Activated CD4-positive, alpha-beta memory T cell treated with anti-CD3 and anti-CD28 coated beads for 36 hours (primary cell): Measurements from ENCODE around the gene MISP. TPM values are rescaled to one million over a fixed set of nuclear protein-coding genes. Genes with fewer than 3 reads are reported as not detected.

Experiments
- CTCF ChIA-PET: fragments of 350-600 bp; sonication (Branson Sonifier 250); formaldehyde crosslinking; loops from one replicate; lab custom pipeline; 2021; ENCODE audit warnings: antibody characterized with exemption, inconsistent platforms; lab: Charles Lee
- POLR2A ChIA-PET: fragments of 350-600 bp; sonication (Branson Sonifier 250); formaldehyde crosslinking; loops from one replicate; lab custom pipeline; 2021; ENCODE audit warnings: antibody characterized with exemption; lab: Charles Lee
- DNase-seq: peaks from one replicate; pipeline ENCODE4 v3.0.0-alpha.2; 2020
- H3K27ac Mint-ChIP-seq: one replicate; pipeline ENCODE4 v1.8.0; 2021; ENCODE audit warnings: mixed read lengths
- H3K27me3 Mint-ChIP-seq: one replicate; pipeline ENCODE4 v1.8.0; 2021; ENCODE audit warnings: mixed read lengths
- H3K36me3 Mint-ChIP-seq: one replicate; pipeline ENCODE4 v1.8.0; 2021; ENCODE audit warnings: mixed read lengths
- H3K4me1 Mint-ChIP-seq: one replicate; pipeline ENCODE4 v1.8.0; 2021; ENCODE audit warnings: low read depth, mixed read lengths
- H3K4me3 Mint-ChIP-seq: one replicate; pipeline ENCODE4 v1.8.0; 2021; ENCODE audit warnings: mild to moderate bottlenecking, mixed read lengths
- H3K9me3 Mint-ChIP-seq: one replicate; pipeline ENCODE4 v1.8.0; 2021; ENCODE audit warnings: mixed read lengths
- intact Hi-C: fragments of 100-400 bp; cut with micrococcal nuclease; formaldehyde crosslinking; loops from one replicate; pipeline ENCODE4 v1.15.1; 2023
- total RNA-seq, 2 experiments: library from RNA; stranded (reverse); gene quantifications; one replicate each; pipeline ENCODE4 v1.2.3, GENCODE V29; 2021

MISP gene
- total RNA-seq, 2 experiments from 2014 or later, result not detected

- Mint-ChIP-seq H3K4me3 (no peak overlapping the region), H3K9me3 (no peaks in the 10 kb centered on the region), H3K36me3 (no peaks in the 10 kb centered on the region), H3K27me3 (peaks cover 5% of the 10 kb centered on the region), H3K27ac (no peak overlapping the region), H3K4me1 (peaks cover 3% of the 10 kb centered on the region)
- ChIA-PET CTCF (interaction anchor here (0.7 kb wide), 1 partner anchor 95 kb away, joined by 3 read pairs; no protein-coding TSS in a partner anchor), POLR2A (no interaction called here)
- intact Hi-C loops, result no loop called here
- DNase-seq, result no peak
These were observed 22.0 kb downstream of the MISP start for GRCh38 chr19:772730-773436.

DNA sequence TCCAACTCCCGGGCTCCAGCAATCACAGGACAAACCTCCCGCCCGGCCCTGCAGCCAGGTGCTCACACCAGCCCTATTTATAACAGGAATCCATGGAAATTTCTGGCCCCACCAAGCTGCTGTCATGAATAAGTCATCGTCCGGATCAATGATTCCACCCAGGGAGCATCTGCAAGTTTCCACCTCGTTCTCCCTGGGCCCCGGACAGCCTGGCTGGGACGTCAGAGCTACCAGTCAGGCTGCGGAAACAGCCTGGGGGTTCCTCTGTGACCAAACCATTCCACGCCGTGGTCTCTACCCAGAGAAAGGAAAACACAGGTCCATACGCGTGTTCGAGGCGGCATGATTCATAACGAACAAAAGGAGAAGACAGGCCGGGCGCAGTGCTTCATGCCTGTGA, 25.6 kb downstream of the MISP start:
- POLR2A ChIA-PET, result no interaction called here
- Mint-ChIP-seq H3K9me3 (no peaks in the 10 kb centered on the region), H3K36me3 (no peaks in the 10 kb centered on the region), H3K27me3 (peaks cover 3% of the 10 kb centered on the region), H3K4me1 (no peaks in the 10 kb centered on the region), H3K4me3 (no peak overlapping the region), H3K27ac (no peak overlapping the region)
- CTCF ChIA-PET, result no interaction called here
- DNase-seq, result no peak
- intact Hi-C loops, result no loop called here

GRCh38 chr19:778910-779653, 28.2 kb downstream of the MISP start:
- ChIA-PET POLR2A (no interaction called here), CTCF (no interaction called here)
- H3K9me3 Mint-ChIP-seq, result no peaks in the 10 kb centered on the region
- no peaks in the 10 kb centered on the region for H3K27me3 Mint-ChIP-seq
- intact Hi-C loops, result no loop called here
- no peak overlapping the region for H3K4me3 Mint-ChIP-seq
- H3K27ac Mint-ChIP-seq, result no peak overlapping the region
- DNase-seq, result no peak
- no peaks in the 10 kb centered on the region for H3K36me3 Mint-ChIP-seq
- no peaks in the 10 kb centered on the region for H3K4me1 Mint-ChIP-seq

GRCh38 chr19:780935-781334, 30.0 kb downstream of the MISP start:
- CTCF ChIA-PET, result no interaction called here
- Mint-ChIP-seq H3K4me3 (no peak overlapping the region), H3K4me1 (no peaks in the 10 kb centered on the region), H3K27ac (no peak overlapping the region), H3K9me3 (no peaks in the 10 kb centered on the region), H3K36me3 (no peaks in the 10 kb centered on the region), H3K27me3 (no peaks in the 10 kb centered on the region)
- intact Hi-C loops, result no loop called here
- POLR2A ChIA-PET, result no interaction called here
- DNase-seq, result no peak

GRCh38 chr19:781800-782184, 30.9 kb downstream of the MISP start:
- H3K4me3 Mint-ChIP-seq, result no peak overlapping the region
- CTCF ChIA-PET, result no interaction called here
- POLR2A ChIA-PET, result no interaction called here
- H3K27me3 Mint-ChIP-seq, result no peaks in the 10 kb centered on the region
- no peaks in the 10 kb centered on the region for H3K4me1 Mint-ChIP-seq
- no peaks in the 10 kb centered on the region for H3K36me3 Mint-ChIP-seq
- no peak overlapping the region for H3K27ac Mint-ChIP-seq
- no peak for DNase-seq
- H3K9me3 Mint-ChIP-seq, result no peaks in the 10 kb centered on the region
- intact Hi-C loops, result no loop called here

- CTCF ChIA-PET, result no interaction called here
- no peak overlapping the region for H3K4me3 Mint-ChIP-seq
- H3K9me3 Mint-ChIP-seq, result no peaks in the 10 kb centered on the region
These were observed 31.4 kb downstream of the MISP start for GRCh38 chr19:782185-782877.

GRCh38 chr19:782878-783668, 32.2 kb downstream of the MISP start:
- no peaks in the 10 kb centered on the region for H3K36me3 Mint-ChIP-seq
- ChIA-PET CTCF (no interaction called here), POLR2A (no interaction called here)
- H3K27me3 Mint-ChIP-seq, result no peaks in the 10 kb centered on the region
- no peaks in the 10 kb centered on the region for H3K9me3 Mint-ChIP-seq
- H3K4me3 Mint-ChIP-seq, result no peak overlapping the region
- no peak overlapping the region for H3K27ac Mint-ChIP-seq
- no peaks in the 10 kb centered on the region for H3K4me1 Mint-ChIP-seq
- intact Hi-C loops, result no loop called here
- no peak for DNase-seq

More at GRCh38 chr19:782185-782877, 31.4 kb downstream of the MISP start:
- intact Hi-C loops, result no loop called here
- no peaks in the 10 kb centered on the region for H3K27me3 Mint-ChIP-seq
- no peak for DNase-seq
- POLR2A ChIA-PET, result no interaction called here
- no peaks in the 10 kb centered on the region for H3K36me3 Mint-ChIP-seq
- H3K27ac Mint-ChIP-seq, result no peak overlapping the region
- H3K4me1 Mint-ChIP-seq, result no peaks in the 10 kb centered on the region

DNA sequence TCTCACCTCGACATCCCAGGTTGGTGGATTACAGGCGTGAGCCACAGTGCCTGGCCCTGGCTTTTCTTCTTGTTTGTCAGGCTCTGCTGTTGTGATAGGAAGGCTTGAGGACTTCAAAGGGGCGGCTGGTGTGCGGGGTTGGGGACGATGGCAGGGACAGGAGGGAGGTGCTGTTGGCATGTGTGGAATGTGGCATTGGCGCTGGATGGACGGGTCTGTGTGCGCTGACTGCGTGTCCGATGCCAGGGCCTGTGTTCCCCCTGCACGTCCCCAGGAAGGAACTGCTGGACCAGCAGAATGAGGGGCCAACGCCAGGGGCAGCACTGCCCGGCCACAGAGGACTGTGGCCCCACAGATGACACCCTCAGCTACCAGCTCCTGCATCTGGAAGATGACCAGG, 33.6 kb downstream of the MISP start:
- Mint-ChIP-seq H3K36me3 (no peaks in the 10 kb centered on the region), H3K27me3 (no peaks in the 10 kb centered on the region), H3K4me1 (no peaks in the 10 kb centered on the region), H3K9me3 (no peaks in the 10 kb centered on the region), H3K27ac (no peak overlapping the region), H3K4me3 (no peak overlapping the region)
- CTCF ChIA-PET, result no interaction called here
- intact Hi-C loops, result no loop called here
- POLR2A ChIA-PET, result no interaction called here
- no peak for DNase-seq

DNA sequence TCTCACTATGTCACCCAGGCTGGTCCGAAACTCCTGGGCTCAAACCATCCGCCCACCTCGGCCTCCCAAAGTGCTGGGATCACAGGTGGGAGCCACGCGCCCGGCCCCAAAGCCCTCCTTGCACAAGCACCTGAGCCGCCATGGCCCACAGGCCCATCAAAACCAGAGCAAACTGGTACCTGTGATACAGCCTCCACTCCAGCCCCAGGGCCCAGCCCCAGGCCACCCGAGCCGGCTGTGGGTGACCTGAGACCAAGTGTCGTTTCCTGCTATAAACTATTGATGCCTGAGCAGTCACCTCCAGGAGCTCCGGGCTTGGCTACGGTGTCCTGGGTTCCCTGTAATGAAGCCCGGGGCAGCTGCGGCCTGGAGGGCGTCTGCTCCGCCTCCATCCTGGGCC, 36.6 kb downstream of the MISP start:
- no peak overlapping the region for H3K4me3 Mint-ChIP-seq
- H3K27me3 Mint-ChIP-seq, result no peaks in the 10 kb centered on the region
- POLR2A ChIA-PET, result no interaction called here
- no peaks in the 10 kb centered on the region for H3K36me3 Mint-ChIP-seq
- intact Hi-C loops, result no loop called here
- H3K9me3 Mint-ChIP-seq, result no peaks in the 10 kb centered on the region
- H3K4me1 Mint-ChIP-seq, result no peaks in the 10 kb centered on the region
- H3K27ac Mint-ChIP-seq, result no peak overlapping the region
- no peak for DNase-seq
- CTCF ChIA-PET, result no interaction called here

- intact Hi-C loops, result no loop called here
- no peaks in the 10 kb centered on the region for H3K4me1 Mint-ChIP-seq
- CTCF ChIA-PET, result no interaction called here
- H3K27ac Mint-ChIP-seq, result no peak overlapping the region
- DNase-seq, result no peak
- H3K36me3 Mint-ChIP-seq, result no peaks in the 10 kb centered on the region
- POLR2A ChIA-PET, result no interaction called here
- no peaks in the 10 kb centered on the region for H3K9me3 Mint-ChIP-seq
- H3K4me3 Mint-ChIP-seq, result no peak overlapping the region
- no peaks in the 10 kb centered on the region for H3K27me3 Mint-ChIP-seq
These were observed 37.7 kb downstream of the MISP start for GRCh38 chr19:788686-788982.

DNA sequence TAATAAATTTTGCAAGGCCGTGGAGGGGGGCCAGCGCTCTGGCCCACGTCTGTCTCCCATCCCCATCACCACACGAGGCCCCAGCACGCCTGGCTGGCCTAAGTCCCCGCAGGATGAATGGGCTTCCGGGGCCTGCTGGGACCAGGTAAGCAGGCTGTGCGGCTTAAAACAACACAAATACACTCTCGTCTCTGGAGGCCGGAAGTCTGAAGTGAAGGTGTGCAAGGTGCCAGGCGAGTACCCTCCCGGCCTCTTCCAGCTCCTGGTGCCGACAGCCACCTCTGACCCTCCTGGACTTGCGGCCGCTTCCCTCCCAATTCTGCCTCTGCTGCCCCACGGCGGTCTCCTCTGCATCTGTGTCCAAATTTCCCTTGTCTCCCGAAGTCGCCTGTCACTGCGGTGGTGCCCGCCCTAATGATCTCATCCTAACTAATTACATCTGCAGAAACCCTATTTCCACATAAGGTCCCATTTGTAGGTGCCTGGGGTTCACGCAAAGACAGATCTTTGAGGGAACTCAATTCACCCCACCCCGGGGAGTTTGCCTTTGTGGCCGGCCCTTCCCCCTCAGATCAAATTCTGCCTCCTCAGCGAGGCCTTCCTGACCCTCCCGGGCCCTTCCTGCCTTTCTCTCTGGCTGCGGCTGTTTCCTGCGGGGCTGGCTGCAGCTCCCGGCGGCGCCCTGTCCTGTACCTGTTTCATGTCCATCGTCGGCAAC, 38.2 kb downstream of the MISP start:
- Mint-ChIP-seq H3K4me1 (no peaks in the 10 kb centered on the region), H3K4me3 (no peak overlapping the region), H3K36me3 (no peaks in the 10 kb centered on the region), H3K9me3 (no peaks in the 10 kb centered on the region), H3K27me3 (no peaks in the 10 kb centered on the region), H3K27ac (peak overlapping the region; percentile 4)
- intact Hi-C loops, result no loop called here
- ChIA-PET POLR2A (no interaction called here), CTCF (no interaction called here)
- DNase-seq, result no peak

GRCh38 chr19:789701-790060, 38.8 kb downstream of the MISP start:
- ChIA-PET POLR2A (no interaction called here), CTCF (interaction anchor here (1.7 kb wide), 1 partner anchor 20 kb away, joined by 4 read pairs; no protein-coding TSS in a partner anchor)
- intact Hi-C loops, result no loop called here
- H3K4me3 Mint-ChIP-seq, result no peak overlapping the region
- H3K27me3 Mint-ChIP-seq, result no peaks in the 10 kb centered on the region
- H3K9me3 Mint-ChIP-seq, result no peaks in the 10 kb centered on the region
- no peak overlapping the region for H3K27ac Mint-ChIP-seq
- H3K36me3 Mint-ChIP-seq, result no peaks in the 10 kb centered on the region
- no peak for DNase-seq
- H3K4me1 Mint-ChIP-seq, result no peaks in the 10 kb centered on the region
